PC-9 (cell line): ENCODE measurements around the gene CACNG7.

Experiments
- CTCF ChIP-seq: fragments of 200-600 bp; sonication (generic); conservative IDR thresholded peaks from 2 replicates; pipeline ENCODE4 v1.6.1; 2017; ENCODE audit warnings: mixed run types, antibody characterized with exemption, mild to moderate bottlenecking, moderate library complexity
- EZH2 ChIP-seq: fragments of 200-600 bp; sonication (generic); IDR thresholded peaks from 2 replicates; pipeline ENCODE4 v1.8.0; 2017; ENCODE audit warnings: antibody characterized with exemption, low read depth

DNA sequence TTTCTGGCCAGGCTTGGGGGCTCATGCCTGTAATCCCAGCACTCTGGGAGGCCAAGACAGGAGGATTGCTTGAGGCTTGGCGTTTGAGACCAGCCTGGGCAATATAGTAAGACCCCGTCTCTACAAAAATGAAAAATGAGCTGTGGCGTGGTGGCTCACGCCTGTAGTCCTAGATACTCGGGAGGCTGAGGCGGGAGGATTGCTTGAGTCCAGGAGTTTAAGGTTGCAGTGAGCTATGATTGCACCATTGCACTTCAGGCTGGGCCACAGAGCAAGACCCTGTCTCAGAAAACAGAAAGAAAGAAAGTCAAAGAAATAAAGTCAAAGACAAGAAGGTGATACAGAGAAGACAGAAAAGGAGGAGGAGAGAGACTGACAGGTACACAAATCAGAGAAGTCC, 79.9 kb downstream of the CACNG7 start:
- no peak for TF ChIP-seq CTCF
- TF ChIP-seq EZH2: no peak
